Measurements from ENCODE around the gene ACP1. TPM values are rescaled to one million over a fixed set of nuclear protein-coding genes. Genes with fewer than 3 reads are reported as not detected.

The ACP1 gene
- total RNA-seq, 1 donor from 2014 or later: 113 TPM

DNA sequence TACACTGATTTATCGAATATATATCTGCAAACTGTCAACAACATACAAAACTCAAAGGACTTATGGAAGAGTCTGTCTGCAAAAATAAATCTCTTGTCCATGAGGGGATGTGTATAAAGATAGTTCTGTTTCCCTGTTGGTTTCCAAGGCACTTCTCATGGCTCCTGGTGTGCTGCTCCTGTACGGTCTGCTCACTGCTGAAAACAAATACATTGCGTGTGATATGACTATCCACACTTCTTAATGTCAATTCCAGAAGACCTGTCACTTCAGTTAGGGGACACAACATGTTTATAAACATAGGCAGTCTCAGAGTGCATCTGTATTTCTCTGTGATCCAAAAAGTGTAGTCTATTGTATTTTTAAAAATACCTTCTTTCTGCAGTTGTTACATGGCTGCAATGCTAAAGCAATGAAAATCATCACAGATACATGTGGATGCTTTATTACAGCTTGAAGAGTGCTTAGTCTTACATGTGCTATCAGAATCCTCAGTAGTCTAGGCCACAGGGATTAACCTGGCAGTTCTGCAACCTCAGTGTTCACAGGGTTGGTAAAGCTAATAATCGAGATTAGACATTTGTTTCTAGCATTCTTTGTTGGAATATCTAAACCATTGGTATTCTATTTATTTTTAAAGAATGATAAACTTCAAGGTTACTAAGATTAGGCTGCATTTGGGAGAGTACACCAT lies 15.4 kb downstream of the ACP1 start:
- Mint-ChIP-seq H3K4me3 (no peak overlapping the region), H3K27ac (no peak overlapping the region), H3K4me1 (no peaks in the 10 kb centered on the region), H3K27me3 (ENCODE audit: low read depth) (peaks cover 12% of the 10 kb centered on the region), H3K36me3 (peaks cover 23% of the 10 kb centered on the region), H3K9me3 (no peaks in the 10 kb centered on the region)
- TF ChIP-seq, protein P1, sequence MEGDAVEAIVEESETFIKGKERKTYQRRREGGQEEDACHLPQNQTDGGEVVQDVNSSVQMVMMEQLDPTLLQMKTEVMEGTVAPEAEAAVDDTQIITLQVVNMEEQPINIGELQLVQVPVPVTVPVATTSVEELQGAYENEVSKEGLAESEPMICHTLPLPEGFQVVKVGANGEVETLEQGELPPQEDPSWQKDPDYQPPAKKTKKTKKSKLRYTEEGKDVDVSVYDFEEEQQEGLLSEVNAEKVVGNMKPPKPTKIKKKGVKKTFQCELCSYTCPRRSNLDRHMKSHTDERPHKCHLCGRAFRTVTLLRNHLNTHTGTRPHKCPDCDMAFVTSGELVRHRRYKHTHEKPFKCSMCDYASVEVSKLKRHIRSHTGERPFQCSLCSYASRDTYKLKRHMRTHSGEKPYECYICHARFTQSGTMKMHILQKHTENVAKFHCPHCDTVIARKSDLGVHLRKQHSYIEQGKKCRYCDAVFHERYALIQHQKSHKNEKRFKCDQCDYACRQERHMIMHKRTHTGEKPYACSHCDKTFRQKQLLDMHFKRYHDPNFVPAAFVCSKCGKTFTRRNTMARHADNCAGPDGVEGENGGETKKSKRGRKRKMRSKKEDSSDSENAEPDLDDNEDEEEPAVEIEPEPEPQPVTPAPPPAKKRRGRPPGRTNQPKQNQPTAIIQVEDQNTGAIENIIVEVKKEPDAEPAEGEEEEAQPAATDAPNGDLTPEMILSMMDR (IDR thresholded peaks at IDR 0.05; ENCODE audit: unreplicated experiment): no peak
- no peak for DNase-seq (ENCODE audit: low spot score in 2 of 2, unreplicated experiment in 2 of 2)

DNA sequence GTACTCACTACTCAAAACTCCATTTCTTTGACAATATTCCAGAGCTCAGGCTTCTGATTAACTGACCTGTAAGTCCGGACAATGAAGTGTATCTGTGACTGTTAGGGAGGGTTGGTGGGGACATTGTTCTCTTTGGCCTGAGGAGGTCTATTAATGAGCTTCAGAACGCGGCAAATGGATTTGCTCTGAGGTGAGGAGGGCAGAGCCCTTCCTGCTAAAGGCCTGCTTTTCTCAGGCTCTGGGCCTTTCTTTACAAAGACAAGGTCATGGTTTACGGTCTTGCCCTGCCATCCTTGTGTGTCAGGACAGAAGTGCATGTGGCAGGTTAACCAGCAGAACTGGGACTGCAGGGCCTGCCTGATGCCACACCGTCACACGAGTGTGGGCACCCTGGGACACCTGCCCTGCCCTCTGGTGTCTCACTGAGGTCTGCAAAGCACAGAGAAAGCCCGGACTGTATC lies 15.9 kb downstream of the ACP1 start:
- Mint-ChIP-seq H3K4me3 (no peak overlapping the region), H3K27ac (no peak overlapping the region)
- TF ChIP-seq, protein P1 (IDR thresholded peaks at IDR 0.05; ENCODE audit: unreplicated experiment): no peak

DNA sequence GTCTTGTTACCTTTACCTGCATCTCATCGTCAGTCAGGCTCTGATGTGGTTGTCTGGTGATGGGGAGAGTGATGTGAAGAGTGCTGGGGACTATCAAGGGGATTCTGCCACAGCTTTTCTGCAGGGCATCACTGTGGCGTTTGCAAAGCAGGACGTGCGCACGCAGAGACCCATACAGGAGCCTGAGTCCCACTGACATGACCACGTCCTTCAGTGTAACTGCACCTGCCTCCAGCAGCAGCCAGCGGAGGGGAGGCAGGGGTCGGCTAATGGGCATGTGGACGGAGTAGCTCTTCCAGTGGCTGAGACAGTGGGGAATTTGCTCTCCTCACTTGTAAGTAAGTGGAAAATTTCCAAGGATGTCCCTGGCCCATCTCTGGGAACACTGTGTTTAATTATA lies 16.6 kb downstream of the ACP1 start:
- H3K36me3 Mint-ChIP-seq: peaks cover 23% of the 10 kb centered on the region
- TF ChIP-seq, protein P1 (IDR thresholded peaks at IDR 0.05; ENCODE audit: unreplicated experiment): no peak
- no peak for DNase-seq (ENCODE audit: low spot score in 2 of 2, unreplicated experiment in 2 of 2)
- no peak overlapping the region for H3K4me3 Mint-ChIP-seq
- H3K4me1 Mint-ChIP-seq: peaks cover 2% of the 10 kb centered on the region
- H3K27ac Mint-ChIP-seq: no peak overlapping the region
- no peaks in the 10 kb centered on the region for H3K9me3 Mint-ChIP-seq
- peaks cover 25% of the 10 kb centered on the region for H3K27me3 Mint-ChIP-seq (ENCODE audit: low read depth)

More for the DNA sequence above, 15.9 kb downstream of the ACP1 start:
- H3K36me3 Mint-ChIP-seq: peaks cover 23% of the 10 kb centered on the region
- H3K27me3 Mint-ChIP-seq (ENCODE audit: low read depth): peaks cover 18% of the 10 kb centered on the region
- no peak for DNase-seq (ENCODE audit: low spot score in 2 of 2, unreplicated experiment in 2 of 2)
- H3K9me3 Mint-ChIP-seq: no peaks in the 10 kb centered on the region
- H3K4me1 Mint-ChIP-seq: peaks cover 2% of the 10 kb centered on the region

DNA sequence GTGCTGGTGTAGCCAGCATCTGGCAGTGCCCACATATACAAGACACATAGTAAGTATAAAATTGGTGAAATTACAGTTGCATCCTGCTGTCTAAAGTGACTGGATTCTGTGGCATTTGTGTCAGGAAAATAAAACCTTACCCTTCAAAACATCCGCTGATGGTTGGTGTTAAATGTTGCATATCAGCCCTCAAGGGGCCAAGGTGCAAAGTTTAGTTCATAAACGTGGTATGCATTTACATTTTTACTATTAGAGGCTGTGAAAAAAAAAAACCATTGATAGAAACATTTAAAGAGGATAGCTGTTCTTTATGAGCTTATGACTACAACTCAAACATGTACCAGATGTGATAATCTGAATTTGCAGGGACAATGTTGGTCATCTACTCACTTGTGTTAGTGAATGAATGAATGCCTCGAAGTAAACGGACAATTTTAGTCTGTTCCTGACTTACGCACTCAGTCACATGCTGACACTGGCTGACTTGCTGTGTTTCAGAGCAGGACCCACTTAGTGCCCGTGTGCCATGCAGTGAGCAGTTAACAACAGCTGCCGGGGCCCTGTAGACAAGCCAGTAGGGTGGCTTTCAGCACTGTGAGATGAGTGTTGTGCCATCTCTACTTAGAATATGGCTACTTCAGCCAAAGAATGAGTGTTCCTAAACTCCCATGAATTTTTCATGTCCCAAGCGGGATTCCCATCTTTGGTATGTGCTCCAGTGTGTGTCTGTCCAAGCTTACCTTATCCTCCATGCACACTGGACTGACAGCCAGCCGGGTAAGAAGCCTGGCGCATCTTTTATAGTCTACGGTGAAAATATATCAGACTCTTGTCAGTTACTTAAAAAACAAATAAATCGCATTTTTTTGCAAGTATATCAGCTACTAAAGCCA lies 17.9 kb downstream of the ACP1 start:
- no peaks in the 10 kb centered on the region for H3K9me3 Mint-ChIP-seq
- H3K27ac Mint-ChIP-seq: no peak overlapping the region
- TF ChIP-seq, protein P1 (IDR thresholded peaks at IDR 0.05; ENCODE audit: unreplicated experiment): no peak
- DNase-seq (ENCODE audit: low spot score in 2 of 2, unreplicated experiment in 2 of 2): no peak
- peaks cover 14% of the 10 kb centered on the region for H3K36me3 Mint-ChIP-seq
- H3K4me1 Mint-ChIP-seq: peaks cover 8% of the 10 kb centered on the region
- H3K4me3 Mint-ChIP-seq: no peak overlapping the region
- peaks cover 36% of the 10 kb centered on the region for H3K27me3 Mint-ChIP-seq (ENCODE audit: low read depth)

DNA sequence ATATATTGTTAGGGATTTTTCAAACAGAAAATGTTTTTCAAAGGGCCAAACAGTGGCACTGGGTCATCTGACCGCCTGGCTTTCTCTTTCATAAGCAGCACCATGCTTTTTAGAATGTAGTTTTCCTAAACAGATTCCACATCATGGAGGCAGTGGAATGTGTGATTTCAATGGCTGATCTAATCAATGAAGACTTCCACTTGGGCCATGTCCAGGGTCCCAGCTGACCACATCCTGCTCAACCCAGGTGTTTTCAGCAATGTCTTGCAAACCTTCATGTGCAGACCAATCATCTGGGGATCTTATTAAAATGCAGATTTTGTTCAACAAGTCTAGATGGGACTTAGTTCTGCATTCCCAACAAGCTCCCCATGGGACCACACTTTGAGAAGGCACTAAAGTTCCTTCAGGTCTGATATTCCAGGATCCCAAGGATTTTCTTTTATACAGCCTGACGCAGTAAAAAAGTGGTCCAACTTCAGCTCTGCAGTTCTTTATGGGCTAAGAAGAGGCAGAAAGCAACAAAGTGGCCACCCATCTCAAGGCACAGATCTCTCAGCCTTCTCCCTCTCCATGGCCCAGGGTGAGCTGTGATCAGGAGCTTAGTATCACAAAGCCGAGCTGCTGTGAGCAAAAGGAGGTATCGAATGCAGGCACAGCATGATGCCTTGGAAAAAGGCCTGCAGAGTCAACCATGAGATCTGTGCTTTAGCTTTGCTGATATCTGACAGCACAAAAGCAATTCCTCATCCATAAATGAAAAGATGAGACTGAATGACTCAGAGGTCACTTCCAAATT lies 19.4 kb downstream of the ACP1 start:
- Mint-ChIP-seq H3K9me3 (no peaks in the 10 kb centered on the region), H3K27me3 (ENCODE audit: low read depth) (peaks cover 39% of the 10 kb centered on the region), H3K4me3 (no peak overlapping the region), H3K4me1 (peaks cover 8% of the 10 kb centered on the region), H3K27ac (no peak overlapping the region), H3K36me3 (peaks cover 6% of the 10 kb centered on the region)
- TF ChIP-seq, protein P1 (IDR thresholded peaks at IDR 0.05; ENCODE audit: unreplicated experiment): no peak
- DNase-seq (ENCODE audit: low spot score in 2 of 2, unreplicated experiment in 2 of 2): no peak
